ENCODE results near the gene A3GALT2.

Gene A3GALT2

DNA sequence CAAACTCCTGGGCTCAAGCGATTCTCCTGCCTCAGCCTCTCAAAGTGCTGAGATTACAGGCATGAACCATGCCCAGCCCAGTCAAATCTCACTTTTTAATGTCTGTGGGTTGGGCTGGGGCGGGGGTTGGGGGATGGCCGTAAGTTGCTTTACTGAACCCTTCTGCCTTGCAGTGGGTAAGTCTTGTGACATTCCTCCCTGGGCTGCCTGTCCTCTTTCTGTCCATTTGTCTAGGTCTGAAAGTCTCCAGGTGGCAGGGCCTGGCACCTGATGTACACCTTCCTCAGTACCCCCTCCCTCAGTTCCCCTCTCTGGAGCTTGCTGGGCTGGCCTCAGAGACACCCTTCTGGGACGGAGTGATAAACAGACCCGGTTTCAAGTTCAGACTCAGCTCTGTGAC is 51.3 kb downstream of the A3GALT2 start:
- DNase-seq = no peak

DNA sequence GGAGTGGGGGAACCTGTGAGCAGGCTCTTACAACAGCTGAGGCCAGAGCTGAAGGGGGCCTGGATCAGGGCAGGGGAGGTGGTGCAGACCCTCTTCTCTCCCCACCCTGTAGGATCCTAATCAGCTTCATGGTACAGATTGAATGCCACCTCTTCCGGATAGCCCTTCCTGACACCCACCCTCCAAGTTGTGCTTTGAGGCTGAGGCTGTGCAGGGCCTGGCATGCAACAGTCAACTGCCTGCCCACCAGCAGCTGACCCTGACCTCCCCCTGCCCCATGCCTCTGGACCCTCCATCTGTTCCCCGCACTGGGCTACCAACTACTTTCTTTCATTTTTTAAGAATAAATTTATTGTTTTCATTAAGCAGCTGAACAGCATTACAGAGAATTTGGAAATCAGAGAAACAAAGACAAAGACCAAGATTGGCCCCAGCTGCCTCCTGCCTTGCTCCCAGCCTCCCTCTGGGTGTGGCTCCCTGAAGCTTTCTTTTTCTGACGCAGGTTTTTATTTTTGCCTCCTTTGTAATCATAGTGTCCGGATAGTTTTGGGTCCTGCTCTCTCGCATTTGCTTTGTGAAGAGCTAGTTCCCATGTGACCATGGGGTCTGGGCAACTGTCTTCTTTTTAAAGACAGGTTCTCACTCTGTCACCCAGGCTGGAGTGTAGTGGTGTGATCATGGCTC is 51.8 kb downstream of the A3GALT2 start:
- no peak for DNase-seq

GRCh38 chr1:33268457-33268856 is 52.4 kb downstream of the A3GALT2 start:
- DNase-seq = no peak

- no peak for DNase-seq
Observed at GRCh38 chr1:33267468-33268205, 53.3 kb downstream of the A3GALT2 start.

DNA sequence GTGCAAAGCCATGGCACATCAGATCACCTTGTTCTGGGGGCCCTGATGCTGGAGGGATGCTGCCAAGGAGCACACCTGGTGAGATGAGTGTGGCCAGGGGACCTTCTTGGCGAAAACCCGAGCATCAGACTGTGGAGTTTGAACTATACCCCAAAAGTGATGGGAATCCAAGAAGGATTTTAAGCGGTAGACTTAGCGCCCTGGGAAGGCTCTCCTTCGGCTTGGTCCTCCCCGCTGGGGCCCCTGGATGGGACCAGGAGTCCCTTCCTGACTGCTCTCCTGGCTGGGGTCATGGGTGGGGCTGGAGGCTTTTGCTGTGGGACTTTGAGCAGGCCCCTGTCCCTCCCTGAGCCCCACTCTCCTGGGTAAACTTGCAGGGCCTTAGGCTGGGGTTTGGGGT is 54.1 kb downstream of the A3GALT2 start:
- no peak for DNase-seq

DNA sequence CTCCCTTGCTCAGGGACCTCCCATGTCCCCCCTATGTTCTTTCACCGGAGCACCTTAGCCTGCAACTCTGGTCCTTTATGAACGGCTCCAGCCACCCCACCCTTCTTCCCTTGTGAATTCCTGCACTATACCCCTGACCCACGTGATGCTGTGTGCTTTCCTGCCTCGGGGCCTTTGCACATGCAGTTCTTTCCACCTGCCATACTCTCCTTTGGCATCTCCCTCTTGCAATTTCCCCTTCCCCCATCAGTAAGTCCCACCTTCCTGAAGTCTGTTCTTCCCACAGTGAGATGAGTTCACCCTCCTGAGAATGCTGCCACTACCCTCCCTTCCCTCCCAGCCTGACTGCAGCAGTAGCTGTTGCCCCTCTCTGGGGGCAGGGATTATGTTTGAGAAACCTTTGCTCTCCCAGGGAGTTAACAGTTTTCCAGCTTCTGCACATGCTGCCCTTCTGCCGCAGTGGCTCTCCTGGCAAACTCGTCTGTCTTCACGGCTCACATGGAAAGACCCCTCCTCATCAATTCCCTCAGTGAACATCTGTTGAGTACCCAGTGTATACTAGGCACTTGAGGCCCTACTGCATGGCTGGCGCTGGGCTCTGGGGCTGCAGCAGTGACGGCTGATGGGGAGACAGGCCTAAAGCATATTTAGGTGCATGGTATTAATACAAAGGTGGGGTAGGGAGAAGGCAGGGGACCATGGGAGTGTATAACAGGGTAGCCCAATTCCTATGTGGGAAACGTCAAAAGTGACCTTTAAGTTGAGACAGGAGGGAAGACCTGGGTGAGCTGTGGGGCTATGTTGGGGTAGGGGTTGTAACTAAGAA is 54.9 kb downstream of the A3GALT2 start:
- no peak for DNase-seq

- no peak for DNase-seq
Observed at GRCh38 chr1:33263890-33264504, 56.9 kb downstream of the A3GALT2 start.

DNA sequence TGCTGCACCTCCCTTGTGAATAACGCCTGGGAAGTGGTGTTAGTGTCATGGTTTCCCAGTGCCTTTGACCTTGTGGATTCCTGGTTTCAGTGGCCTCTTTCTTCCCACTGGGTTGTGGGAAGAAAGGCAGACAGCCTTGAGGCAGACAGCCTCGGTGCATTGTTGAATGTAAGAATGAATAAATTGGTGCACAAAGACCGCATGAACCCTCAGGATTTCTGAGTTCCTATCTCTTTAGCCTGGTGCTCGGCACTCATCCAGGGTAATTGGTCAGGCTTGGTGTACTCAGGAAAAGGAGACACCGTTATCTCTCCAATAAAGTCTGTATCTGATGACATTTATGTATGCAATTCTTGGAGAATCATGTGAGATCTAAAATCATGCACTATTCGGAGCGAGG is 59.6 kb downstream of the A3GALT2 start:
- no peak for DNase-seq

DNA sequence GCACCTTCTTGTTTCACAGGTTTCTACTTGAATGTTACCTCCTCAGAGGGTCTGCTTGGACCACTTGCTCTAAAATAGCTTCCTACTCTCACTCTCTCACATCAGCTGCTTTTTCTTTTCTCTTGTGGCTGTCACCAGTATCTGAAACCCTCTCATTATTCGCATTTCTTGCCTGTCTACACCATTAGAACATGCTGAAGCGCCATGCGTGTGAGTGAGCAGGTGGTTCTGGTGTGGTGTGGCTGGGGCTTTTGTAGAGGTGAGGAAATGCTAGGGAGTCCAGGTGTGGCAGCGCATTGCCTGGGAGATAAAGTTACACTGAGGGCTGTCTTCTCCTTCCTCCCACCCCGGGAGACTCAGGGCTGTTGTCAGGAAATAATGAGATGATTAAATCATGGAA is 60.5 kb downstream of the A3GALT2 start:
- DNase-seq = no peak

GRCh38 chr1:33259879-33260278 is 61.0 kb downstream of the A3GALT2 start:
- no peak for DNase-seq

GRCh38 chr1:33258788-33259274 is 62.1 kb downstream of the A3GALT2 start:
- no peak for DNase-seq

- DNase-seq = no peak
Observed at GRCh38 chr1:33257772-33258712, 62.9 kb downstream of the A3GALT2 start.

GRCh38 chr1:33257207-33257771 is 63.6 kb downstream of the A3GALT2 start:
- DNase-seq = no peak

All from right forelimb (tissue), 1 donor.